GM06990 (cell line): ENCODE results near the gene RER1.

Experiments
- DNase-seq: peaks from one replicate; pipeline ENCODE4 v3.0.0-alpha.2; 2011; ENCODE audit not compliant: insufficient read length; ENCODE audit errors: extremely low read depth
- H3K27me3 ChIP-seq: replicated peaks from 2 replicates; pipeline ENCODE4 v1.6.0; 2011; ENCODE audit warnings: low read length; ENCODE audit not compliant: control insufficient read depth, insufficient read depth
- H3K36me3 ChIP-seq: 2 replicates; pipeline ENCODE4 v1.5.1; 2011; ENCODE audit warnings: low read length; ENCODE audit not compliant: control insufficient read depth, insufficient read depth
- H3K4me3 ChIP-seq: replicated peaks from 2 replicates; pipeline ENCODE4 v1.5.1; 2011; ENCODE audit warnings: low read depth, mild to moderate bottlenecking, control low read depth, low read length
- CTCF ChIP-seq: IDR thresholded peaks from 2 replicates; pipeline ENCODE4 v1.5.1; 2011; ENCODE audit warnings: low read length, control low read depth, mild to moderate bottlenecking, inconsistent platforms; ENCODE audit not compliant: insufficient read depth, poor library complexity, severe bottlenecking

RER1 gene

GRCh38 chr1:2427051-2427450 lies 35.4 kb downstream of the RER1 start:
- TF ChIP-seq CTCF = no peak
- Histone ChIP-seq H3K4me3 (no peak overlapping the region), H3K27me3 (no peaks in the 10 kb centered on the region), H3K36me3 (no peaks in the 10 kb centered on the region)
- DNase-seq = no peak

GRCh38 chr1:2427976-2428375 lies 36.3 kb downstream of the RER1 start:
- no peak overlapping the region for H3K4me3 ChIP-seq
- no peak for TF ChIP-seq CTCF
- H3K36me3 ChIP-seq = no peaks in the 10 kb centered on the region
- no peaks in the 10 kb centered on the region for H3K27me3 ChIP-seq
- DNase-seq = no peak

- Histone ChIP-seq H3K27me3 (no peaks in the 10 kb centered on the region), H3K4me3 (no peak overlapping the region), H3K36me3 (no peaks in the 10 kb centered on the region)
- DNase-seq = no peak
- no peak for TF ChIP-seq CTCF
Observed at GRCh38 chr1:2428490-2428889, 36.8 kb downstream of the RER1 start.

- TF ChIP-seq CTCF = peak; percentile 71
- H3K36me3 ChIP-seq = no peaks in the 10 kb centered on the region
- DNase-seq = no peak
- H3K27me3 ChIP-seq = no peaks in the 10 kb centered on the region
- H3K4me3 ChIP-seq = no peak overlapping the region
Observed at GRCh38 chr1:2429780-2430591, 38.3 kb downstream of the RER1 start.

GRCh38 chr1:2430592-2430973 lies 38.9 kb downstream of the RER1 start:
- H3K27me3 ChIP-seq = no peaks in the 10 kb centered on the region
- no peaks in the 10 kb centered on the region for H3K36me3 ChIP-seq
- TF ChIP-seq CTCF = no peak
- no peak for DNase-seq
- H3K4me3 ChIP-seq = no peak overlapping the region
